Liver (tissue), 9 donors: ENCODE data around the gene HLA-DQB1. TPM values are rescaled to one million over a fixed set of nuclear protein-coding genes. Genes with fewer than 3 reads are reported as not detected.

Source experiments
- DNase-seq: peaks from one replicate; pipeline ENCODE4 v3.0.0-alpha.2; 2017; ENCODE audit warnings: low spot score
- H3K27ac ChIP-seq, 2 donors: one replicate each; pipeline ENCODE4 v1.7.0; 2013; ENCODE audit warnings: inconsistent platforms in 2 of 2, low read length in 2 of 2, control low read depth in 1 of 2, low read depth in 1 of 2, mild to moderate bottlenecking in 1 of 2
- H3K27me3 ChIP-seq, 4 donors: one replicate each; pipeline versions ENCODE4 v1.6.1 to v1.7.0; 2013; ENCODE audit warnings: low read length in 3 of 4, inconsistent platforms in 1 of 4, mild to moderate bottlenecking in 1 of 4, moderate library complexity in 1 of 4; ENCODE audit not compliant: control insufficient read depth in 4 of 4, insufficient read depth in 4 of 4
- H3K36me3 ChIP-seq, 4 donors: one replicate each; pipeline versions ENCODE4 v1.6.1 to v1.7.0; 2013; ENCODE audit warnings: low read length in 3 of 4, mild to moderate bottlenecking in 3 of 4, low read depth in 1 of 4, moderate library complexity in 1 of 4; ENCODE audit not compliant: control insufficient read depth in 4 of 4, insufficient read depth in 3 of 4
- H3K4me1 ChIP-seq, 4 donors: one replicate each; pipeline versions ENCODE4 v1.6.1 to v1.7.0; 2013; ENCODE audit warnings: low read length in 3 of 4, mild to moderate bottlenecking in 3 of 4, moderate library complexity in 1 of 4; ENCODE audit not compliant: control insufficient read depth in 4 of 4, insufficient read depth in 4 of 4
- H3K4me3 ChIP-seq, 3 donors: one replicate each; pipeline versions ENCODE4 v1.6.1 to v1.7.0; 2013; ENCODE audit warnings: low read length in 3 of 3, control low read depth in 1 of 3, low read depth in 1 of 3, mild to moderate bottlenecking in 1 of 3
- H3K9ac ChIP-seq, 2 donors: one replicate each; pipeline ENCODE4 v1.7.0; 2013; ENCODE audit warnings: low read length in 2 of 2, mild to moderate bottlenecking in 2 of 2, moderate library complexity in 2 of 2, control low read depth in 1 of 2, low read depth in 1 of 2
- H3K9me3 ChIP-seq, 4 donors: one replicate each; pipeline versions ENCODE4 v1.6.1 to v1.7.0; 2013; ENCODE audit warnings: low read length in 3 of 4; ENCODE audit not compliant: control insufficient read depth in 4 of 4
- EGR1 ChIP-seq, 2 donors: IDR thresholded peaks; 2 replicates each; pipeline ENCODE4 v1.6.1; 2016 to 2018; ENCODE audit warnings: antibody characterized with exemption in 2 of 2, low read depth in 2 of 2
- FOXA1 ChIP-seq: IDR thresholded peaks from 2 replicates; pipeline ENCODE4 v1.6.1; 2016; ENCODE audit warnings: antibody characterized with exemption
- FOXA2 ChIP-seq: IDR thresholded peaks from 2 replicates; pipeline ENCODE4 v1.6.1; 2016; ENCODE audit warnings: antibody characterized with exemption
- GABPA ChIP-seq, 2 donors: IDR thresholded peaks in 1 of 2; conservative IDR thresholded peaks in 1 of 2; 2 replicates each; pipeline ENCODE4 v1.6.1; 2016; ENCODE audit warnings: antibody characterized with exemption in 2 of 2, mild to moderate bottlenecking in 1 of 2, moderate library complexity in 1 of 2
- HNF4A ChIP-seq, 2 donors: conservative IDR thresholded peaks; 2 replicates each; pipeline ENCODE4 v1.6.1; 2016; ENCODE audit warnings: antibody characterized with exemption in 2 of 2, mild to moderate bottlenecking in 2 of 2
- HNF4G ChIP-seq: IDR thresholded peaks from 2 replicates; pipeline ENCODE4 v1.6.1; 2016; ENCODE audit warnings: antibody characterized with exemption
- JUND ChIP-seq, 2 donors: IDR thresholded peaks; 2 replicates each; pipeline ENCODE4 v1.6.1; 2016; ENCODE audit warnings: antibody characterized with exemption in 2 of 2
- NR2F2 ChIP-seq: IDR thresholded peaks from 2 replicates; pipeline ENCODE4 v1.6.1; 2016; ENCODE audit warnings: antibody characterized with exemption
- RAD21 ChIP-seq, 2 donors: IDR thresholded peaks; 2 replicates each; pipeline ENCODE4 v1.6.1; 2016; ENCODE audit warnings: antibody characterized with exemption in 2 of 2, mild to moderate bottlenecking in 2 of 2
- RXRA ChIP-seq, 2 donors: IDR thresholded peaks; 2 replicates each; pipeline ENCODE4 v1.6.1; 2017 to 2018; ENCODE audit warnings: antibody characterized with exemption in 2 of 2, mild to moderate bottlenecking in 1 of 2
- SP1 ChIP-seq: IDR thresholded peaks from 2 replicates; pipeline ENCODE4 v1.6.1; 2018; ENCODE audit warnings: antibody characterized with exemption, mild to moderate bottlenecking
- TAF1 ChIP-seq: conservative IDR thresholded peaks from 2 replicates; pipeline ENCODE4 v1.6.1; 2016; ENCODE audit warnings: antibody characterized with exemption, mild to moderate bottlenecking
- YY1 ChIP-seq: IDR thresholded peaks from 2 replicates; pipeline ENCODE4 v1.6.1; 2016; ENCODE audit warnings: antibody characterized with exemption, mild to moderate bottlenecking
- WGBS: extraction: QIAGEN DNeasy Blood & Tissue Kit; methylation state at CpG from one replicate; pipeline ENCODE4 v1.1.7; 2013; 5-methylcytosine and 5-hydroxymethylcytosine counted together
- polyA plus RNA-seq, 2 donors: library from polyadenylated mRNA; stranded (reverse) in 1 of 2; unstranded in 1 of 2; fragments of 200-250 nt in 1 of 2; fragments of >200 nt in 1 of 2; fragmentation: Nextera tagmentation in 1 of 2; extraction: Ambion mirVana in 1 of 2; gene quantifications; one replicate each; pipeline versions ENCODE4 v1.2.1 to v1.2.3, GENCODE V29; 2013 to 2015
- total RNA-seq, 2 donors: library from RNA; depleted of rRNA; stranded (reverse); fragments of >200 nt; gene quantifications; one replicate each; pipeline ENCODE4 v1.2.3, GENCODE V29; 2014
- TF ChIP-seq, protein P1 (sequence below): IDR thresholded peaks from 2 replicates; pipeline ENCODE4 v1.6.1; 2016; ENCODE audit warnings: antibody characterized with exemption
- TF ChIP-seq, protein P2 (sequence below): IDR thresholded peaks from 2 replicates; pipeline ENCODE4 v1.6.1; 2016; ENCODE audit warnings: antibody characterized with exemption
- TF ChIP-seq, protein P3 (sequence below): IDR thresholded peaks from 2 replicates; pipeline ENCODE4 v1.6.1; 2016; ENCODE audit warnings: antibody characterized with exemption
- TF ChIP-seq, protein P4 (sequence below): fragments of 150-350 bp; IDR thresholded peaks from 2 replicates; pipeline ENCODE4 v1.5.1; 2017; ENCODE audit warnings: improper control_type of control experiment, low read depth, low read length; ENCODE audit not compliant: missing input control
- donor health status: healthy.
- donor health status: healthy.
- donor health status: healthy.
- donor health status: healthy.
- donor health status: healthy.

The HLA-DQB1 gene
- total and polyA plus RNA-seq, 4 donors, result 1.9 to 12.4 (median 7.3) TPM

DNA sequence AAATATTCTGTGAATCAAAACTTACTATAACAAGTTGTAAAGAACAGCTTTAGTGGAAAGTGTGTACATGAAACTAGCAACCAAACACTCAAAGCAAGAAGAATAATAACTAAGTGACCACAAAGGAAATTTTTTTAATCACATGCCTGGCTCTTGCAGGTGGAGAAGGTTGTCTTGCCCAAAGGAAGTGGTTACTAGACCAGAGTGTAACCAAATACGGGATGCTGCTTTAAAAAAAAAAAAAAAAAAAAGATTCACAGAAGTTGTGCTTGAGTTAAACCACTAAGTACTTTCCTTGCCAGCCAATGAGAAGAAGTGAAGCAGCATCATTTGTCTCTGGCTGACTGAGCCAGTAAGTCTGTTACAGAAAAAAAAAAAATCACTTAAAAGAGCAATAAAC, 19.1 kb upstream of the HLA-DQB1 start (continued):
- no peak for TF ChIP-seq SP1

DNA sequence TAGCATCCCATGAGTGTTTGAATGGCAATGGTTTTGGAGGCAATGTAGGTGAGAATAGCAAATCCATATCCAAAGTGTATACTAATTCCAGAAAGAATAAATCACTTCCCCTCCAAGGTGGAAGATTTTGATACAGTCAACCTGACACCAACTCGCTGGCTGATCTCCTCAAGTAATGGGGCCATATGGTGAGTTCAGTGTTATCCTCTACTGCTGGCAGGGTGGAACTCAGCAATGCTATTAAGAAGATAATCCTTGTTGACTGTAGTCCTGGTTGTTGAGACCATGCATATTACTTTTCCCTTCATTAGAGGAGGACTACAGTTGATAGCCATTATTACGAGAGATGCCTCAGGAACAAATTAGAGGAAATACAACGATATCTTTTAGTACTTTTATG, 17.8 kb upstream of the HLA-DQB1 start:
- TF ChIP-seq FOXA1, result no peak
- TF ChIP-seq, protein P1, sequence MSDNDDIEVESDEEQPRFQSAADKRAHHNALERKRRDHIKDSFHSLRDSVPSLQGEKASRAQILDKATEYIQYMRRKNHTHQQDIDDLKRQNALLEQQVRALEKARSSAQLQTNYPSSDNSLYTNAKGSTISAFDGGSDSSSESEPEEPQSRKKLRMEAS, result no peak
- TF ChIP-seq SP1, result no peak
- TF ChIP-seq JUND (IDR thresholded peaks at IDR 0.05), result no peak
- TF ChIP-seq TAF1, result no peak
- TF ChIP-seq, protein P2, sequence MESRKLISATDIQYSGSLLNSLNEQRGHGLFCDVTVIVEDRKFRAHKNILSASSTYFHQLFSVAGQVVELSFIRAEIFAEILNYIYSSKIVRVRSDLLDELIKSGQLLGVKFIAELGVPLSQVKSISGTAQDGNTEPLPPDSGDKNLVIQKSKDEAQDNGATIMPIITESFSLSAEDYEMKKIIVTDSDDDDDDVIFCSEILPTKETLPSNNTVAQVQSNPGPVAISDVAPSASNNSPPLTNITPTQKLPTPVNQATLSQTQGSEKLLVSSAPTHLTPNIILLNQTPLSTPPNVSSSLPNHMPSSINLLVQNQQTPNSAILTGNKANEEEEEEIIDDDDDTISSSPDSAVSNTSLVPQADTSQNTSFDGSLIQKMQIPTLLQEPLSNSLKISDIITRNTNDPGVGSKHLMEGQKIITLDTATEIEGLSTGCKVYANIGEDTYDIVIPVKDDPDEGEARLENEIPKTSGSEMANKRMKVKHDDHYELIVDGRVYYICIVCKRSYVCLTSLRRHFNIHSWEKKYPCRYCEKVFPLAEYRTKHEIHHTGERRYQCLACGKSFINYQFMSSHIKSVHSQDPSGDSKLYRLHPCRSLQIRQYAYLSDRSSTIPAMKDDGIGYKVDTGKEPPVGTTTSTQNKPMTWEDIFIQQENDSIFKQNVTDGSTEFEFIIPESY, result no peak
- TF ChIP-seq, protein P3, sequence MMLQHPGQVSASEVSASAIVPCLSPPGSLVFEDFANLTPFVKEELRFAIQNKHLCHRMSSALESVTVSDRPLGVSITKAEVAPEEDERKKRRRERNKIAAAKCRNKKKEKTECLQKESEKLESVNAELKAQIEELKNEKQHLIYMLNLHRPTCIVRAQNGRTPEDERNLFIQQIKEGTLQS, result no peak
- no peak for TF ChIP-seq NR2F2
- TF ChIP-seq EGR1 (IDR thresholded peaks at IDR 0.05; ENCODE audit: low read depth in 2 of 2), result no peak
- no peaks in the 10 kb centered on the region for H3K9me3 ChIP-seq
- no peaks in the 10 kb centered on the region for H3K4me1 ChIP-seq
- no peak overlapping the region for H3K9ac ChIP-seq
- 49% methylated on average over 3 of the region's 3 CpGs for WGBS
- no peak overlapping the region for H3K4me3 ChIP-seq
- H3K27me3 ChIP-seq, result no peaks in the 10 kb centered on the region
- no peaks in the 10 kb centered on the region for H3K36me3 ChIP-seq
- no peak for DNase-seq
- H3K27ac ChIP-seq, result no peak overlapping the region

DNA sequence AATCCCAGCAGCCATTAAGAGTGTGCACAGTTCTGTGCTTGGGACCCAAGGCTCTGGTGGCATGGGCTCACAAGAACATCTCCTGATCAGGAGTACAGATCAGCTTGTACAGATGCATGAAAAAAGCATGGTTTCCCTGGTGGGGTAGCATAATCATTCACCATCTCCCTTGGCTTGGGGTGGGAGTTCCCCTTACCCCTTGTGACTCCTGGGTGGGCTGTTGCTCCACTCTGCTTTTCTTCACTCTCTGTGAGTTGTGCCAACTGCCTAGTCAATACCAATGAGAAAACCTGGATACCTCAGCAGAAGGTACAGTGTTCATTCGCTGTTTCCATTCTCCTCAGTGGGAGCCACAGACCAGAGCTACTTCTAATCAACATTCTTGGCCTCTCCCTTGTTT, 13.6 kb upstream of the HLA-DQB1 start:
- Histone ChIP-seq H3K36me3 (no peaks in the 10 kb centered on the region), H3K27ac (no peak overlapping the region), H3K9ac (no peak overlapping the region), H3K9me3 (no peaks in the 10 kb centered on the region), H3K4me3 (no peak overlapping the region), H3K27me3 (no peaks in the 10 kb centered on the region), H3K4me1 (no peaks in the 10 kb centered on the region)
- DNase-seq, result no peak
- WGBS, result 7% methylated on average over 1 of the region's 1 CpG
- TF ChIP-seq FOXA1 (no peak), HNF4G (no peak), JUND (IDR thresholded peaks at IDR 0.05) (no peak)

DNA sequence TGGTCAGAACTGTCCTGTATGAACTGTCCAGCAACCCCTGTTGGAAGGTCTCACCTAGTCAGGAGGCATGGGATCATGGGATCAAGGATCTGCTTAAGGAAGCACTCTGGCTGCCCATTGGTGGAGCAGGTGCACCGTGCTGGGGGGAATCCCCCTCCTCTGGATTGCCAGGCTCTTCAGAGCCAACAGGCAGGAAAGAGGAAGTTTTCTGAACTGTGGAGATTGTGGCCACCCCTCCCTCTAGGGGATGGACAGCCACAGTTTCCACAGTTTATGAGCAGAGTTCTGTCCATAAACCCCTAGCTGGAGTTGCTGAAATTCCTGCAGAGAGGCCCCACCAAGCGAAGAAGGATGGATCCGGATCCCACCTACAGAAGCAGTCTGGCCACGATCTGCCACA, 13.0 kb upstream of the HLA-DQB1 start:
- 76% methylated on average over 4 of the region's 4 CpGs for WGBS
- Histone ChIP-seq H3K27ac (no peak overlapping the region), H3K9me3 (no peaks in the 10 kb centered on the region), H3K36me3 (no peaks in the 10 kb centered on the region), H3K9ac (no peak overlapping the region), H3K4me1 (no peaks in the 10 kb centered on the region), H3K4me3 (no peak overlapping the region), H3K27me3 (no peaks in the 10 kb centered on the region)
- no peak for DNase-seq
- TF ChIP-seq, protein P2, result no peak
- TF ChIP-seq HNF4A (conservative IDR thresholded peaks at IDR 0.05) (no peak), TAF1 (no peak), RXRA (IDR thresholded peaks at IDR 0.05) (no peak), RAD21 (IDR thresholded peaks at IDR 0.05) (no peak), EGR1 (IDR thresholded peaks at IDR 0.05; ENCODE audit: low read depth in 2 of 2) (no peak), FOXA2 (no peak), GABPA (IDR thresholded peaks at IDR 0.05 in 1 of 2, conservative IDR thresholded peaks at IDR 0.05 in 1 of 2) (no peak), JUND (IDR thresholded peaks at IDR 0.05) (no peak), NR2F2 (no peak), SP1 (no peak), YY1 (no peak)
- TF ChIP-seq, protein P3, result no peak
- TF ChIP-seq, protein P4, sequence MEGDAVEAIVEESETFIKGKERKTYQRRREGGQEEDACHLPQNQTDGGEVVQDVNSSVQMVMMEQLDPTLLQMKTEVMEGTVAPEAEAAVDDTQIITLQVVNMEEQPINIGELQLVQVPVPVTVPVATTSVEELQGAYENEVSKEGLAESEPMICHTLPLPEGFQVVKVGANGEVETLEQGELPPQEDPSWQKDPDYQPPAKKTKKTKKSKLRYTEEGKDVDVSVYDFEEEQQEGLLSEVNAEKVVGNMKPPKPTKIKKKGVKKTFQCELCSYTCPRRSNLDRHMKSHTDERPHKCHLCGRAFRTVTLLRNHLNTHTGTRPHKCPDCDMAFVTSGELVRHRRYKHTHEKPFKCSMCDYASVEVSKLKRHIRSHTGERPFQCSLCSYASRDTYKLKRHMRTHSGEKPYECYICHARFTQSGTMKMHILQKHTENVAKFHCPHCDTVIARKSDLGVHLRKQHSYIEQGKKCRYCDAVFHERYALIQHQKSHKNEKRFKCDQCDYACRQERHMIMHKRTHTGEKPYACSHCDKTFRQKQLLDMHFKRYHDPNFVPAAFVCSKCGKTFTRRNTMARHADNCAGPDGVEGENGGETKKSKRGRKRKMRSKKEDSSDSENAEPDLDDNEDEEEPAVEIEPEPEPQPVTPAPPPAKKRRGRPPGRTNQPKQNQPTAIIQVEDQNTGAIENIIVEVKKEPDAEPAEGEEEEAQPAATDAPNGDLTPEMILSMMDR, result no peak
- TF ChIP-seq, protein P1, result no peak
